ENCODE measurements around the gene ETV4. TPM values are rescaled to one million over a fixed set of nuclear protein-coding genes. Genes with fewer than 3 reads are reported as not detected.

ETV4 gene
- polyA plus RNA-seq, 1 donor from 2014 or later = 0.61 TPM

DNA sequence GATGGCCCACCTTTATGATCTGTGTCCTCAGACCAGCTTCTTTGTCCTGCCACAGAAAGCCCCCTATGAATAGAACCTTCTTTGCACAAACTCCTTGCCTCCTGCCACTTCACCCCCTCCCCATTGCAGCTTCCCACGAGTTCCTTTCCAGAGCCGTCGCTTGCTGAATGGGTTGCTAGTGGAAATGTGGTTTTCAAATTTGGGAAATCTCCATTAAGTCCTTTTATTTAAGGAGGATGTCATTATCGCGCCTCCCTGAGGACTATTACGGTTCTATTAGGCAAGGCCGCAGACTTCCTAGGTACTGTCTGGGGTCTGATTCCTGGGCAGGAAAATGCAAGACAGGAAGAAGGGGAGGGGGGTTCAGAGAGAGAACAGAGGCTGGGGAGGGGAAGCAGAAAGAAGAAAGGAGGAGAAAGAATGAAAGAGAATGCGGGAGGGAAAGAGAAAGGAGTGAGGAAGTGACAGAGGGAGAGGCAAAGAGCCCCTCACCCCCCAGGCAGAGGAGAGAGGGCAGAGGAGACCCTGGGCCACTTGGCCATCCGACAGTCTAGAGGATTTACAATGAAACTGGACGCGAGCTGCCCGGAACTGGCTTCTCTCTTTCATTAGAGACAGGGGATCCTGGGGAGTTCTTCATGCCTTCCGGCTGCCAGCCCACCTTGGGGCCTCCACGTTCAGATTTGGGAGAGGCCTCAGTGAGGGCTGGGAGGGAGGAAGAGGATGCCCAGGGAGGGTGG is 31.7 kb upstream of the ETV4 start:
- Histone ChIP-seq H3K4me3 (ENCODE audit: low read length) (no peak overlapping the region), H3K27ac (ENCODE audit: low read length) (no peak overlapping the region), H3K27me3 (ENCODE audit: insufficient read depth, low read depth, low read length) (no peaks in the 10 kb centered on the region), H3K79me2 (replicated peaks; ENCODE audit: insufficient read depth, low read length) (no peaks in the 10 kb centered on the region), H3F3A (ENCODE audit: insufficient read depth, low read length, poor library complexity, severe bottlenecking) (no peaks in the 10 kb centered on the region), H3K9ac (ENCODE audit: low read length) (no peak overlapping the region), H3K9me2 (ENCODE audit: insufficient read depth, low read length) (no peaks in the 10 kb centered on the region), H2AFZ (ENCODE audit: low read depth, low read length) (no peak overlapping the region), H4K20me1 (ENCODE audit: insufficient read depth) (no peaks in the 10 kb centered on the region), H3K4me2 (ENCODE audit: low read length) (no peak overlapping the region), H3K9me3 (ENCODE audit: low read length) (no peaks in the 10 kb centered on the region), H3K36me3 (ENCODE audit: insufficient read depth, low read length) (no peaks in the 10 kb centered on the region)
- TF ChIP-seq SMC3 (conservative IDR thresholded peaks at IDR 0.05; ENCODE audit: poor library complexity) = no peak
- TF ChIP-seq, protein P1, sequence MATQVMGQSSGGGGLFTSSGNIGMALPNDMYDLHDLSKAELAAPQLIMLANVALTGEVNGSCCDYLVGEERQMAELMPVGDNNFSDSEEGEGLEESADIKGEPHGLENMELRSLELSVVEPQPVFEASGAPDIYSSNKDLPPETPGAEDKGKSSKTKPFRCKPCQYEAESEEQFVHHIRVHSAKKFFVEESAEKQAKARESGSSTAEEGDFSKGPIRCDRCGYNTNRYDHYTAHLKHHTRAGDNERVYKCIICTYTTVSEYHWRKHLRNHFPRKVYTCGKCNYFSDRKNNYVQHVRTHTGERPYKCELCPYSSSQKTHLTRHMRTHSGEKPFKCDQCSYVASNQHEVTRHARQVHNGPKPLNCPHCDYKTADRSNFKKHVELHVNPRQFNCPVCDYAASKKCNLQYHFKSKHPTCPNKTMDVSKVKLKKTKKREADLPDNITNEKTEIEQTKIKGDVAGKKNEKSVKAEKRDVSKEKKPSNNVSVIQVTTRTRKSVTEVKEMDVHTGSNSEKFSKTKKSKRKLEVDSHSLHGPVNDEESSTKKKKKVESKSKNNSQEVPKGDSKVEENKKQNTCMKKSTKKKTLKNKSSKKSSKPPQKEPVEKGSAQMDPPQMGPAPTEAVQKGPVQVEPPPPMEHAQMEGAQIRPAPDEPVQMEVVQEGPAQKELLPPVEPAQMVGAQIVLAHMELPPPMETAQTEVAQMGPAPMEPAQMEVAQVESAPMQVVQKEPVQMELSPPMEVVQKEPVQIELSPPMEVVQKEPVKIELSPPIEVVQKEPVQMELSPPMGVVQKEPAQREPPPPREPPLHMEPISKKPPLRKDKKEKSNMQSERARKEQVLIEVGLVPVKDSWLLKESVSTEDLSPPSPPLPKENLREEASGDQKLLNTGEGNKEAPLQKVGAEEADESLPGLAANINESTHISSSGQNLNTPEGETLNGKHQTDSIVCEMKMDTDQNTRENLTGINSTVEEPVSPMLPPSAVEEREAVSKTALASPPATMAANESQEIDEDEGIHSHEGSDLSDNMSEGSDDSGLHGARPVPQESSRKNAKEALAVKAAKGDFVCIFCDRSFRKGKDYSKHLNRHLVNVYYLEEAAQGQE (IDR thresholded peaks at IDR 0.05; ENCODE audit: borderline replicate concordance) = no peak
- no peak for TF ChIP-seq EP300 (conservative IDR thresholded peaks at IDR 0.05; ENCODE audit: poor library complexity, severe bottlenecking)
- TF ChIP-seq POLR2AphosphoS5 (IDR thresholded peaks at IDR 0.05) = no peak
- TF ChIP-seq RAD21 (conservative IDR thresholded peaks at IDR 0.05) = no peak
- TF ChIP-seq TAF1 (IDR thresholded peaks at IDR 0.05; ENCODE audit: low read depth) = no peak
- TF ChIP-seq, protein P2, sequence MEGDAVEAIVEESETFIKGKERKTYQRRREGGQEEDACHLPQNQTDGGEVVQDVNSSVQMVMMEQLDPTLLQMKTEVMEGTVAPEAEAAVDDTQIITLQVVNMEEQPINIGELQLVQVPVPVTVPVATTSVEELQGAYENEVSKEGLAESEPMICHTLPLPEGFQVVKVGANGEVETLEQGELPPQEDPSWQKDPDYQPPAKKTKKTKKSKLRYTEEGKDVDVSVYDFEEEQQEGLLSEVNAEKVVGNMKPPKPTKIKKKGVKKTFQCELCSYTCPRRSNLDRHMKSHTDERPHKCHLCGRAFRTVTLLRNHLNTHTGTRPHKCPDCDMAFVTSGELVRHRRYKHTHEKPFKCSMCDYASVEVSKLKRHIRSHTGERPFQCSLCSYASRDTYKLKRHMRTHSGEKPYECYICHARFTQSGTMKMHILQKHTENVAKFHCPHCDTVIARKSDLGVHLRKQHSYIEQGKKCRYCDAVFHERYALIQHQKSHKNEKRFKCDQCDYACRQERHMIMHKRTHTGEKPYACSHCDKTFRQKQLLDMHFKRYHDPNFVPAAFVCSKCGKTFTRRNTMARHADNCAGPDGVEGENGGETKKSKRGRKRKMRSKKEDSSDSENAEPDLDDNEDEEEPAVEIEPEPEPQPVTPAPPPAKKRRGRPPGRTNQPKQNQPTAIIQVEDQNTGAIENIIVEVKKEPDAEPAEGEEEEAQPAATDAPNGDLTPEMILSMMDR (IDR thresholded peaks at IDR 0.05; ENCODE audit: poor library complexity, severe bottlenecking) = no peak
- no peak for TF ChIP-seq EZH2 (IDR thresholded peaks at IDR 0.05; ENCODE audit: borderline replicate concordance, insufficient read depth, low read length, poor library complexity, severe bottlenecking)
- no peak for TF ChIP-seq MXI1 (conservative IDR thresholded peaks at IDR 0.05; ENCODE audit: poor library complexity, severe bottlenecking)

DNA sequence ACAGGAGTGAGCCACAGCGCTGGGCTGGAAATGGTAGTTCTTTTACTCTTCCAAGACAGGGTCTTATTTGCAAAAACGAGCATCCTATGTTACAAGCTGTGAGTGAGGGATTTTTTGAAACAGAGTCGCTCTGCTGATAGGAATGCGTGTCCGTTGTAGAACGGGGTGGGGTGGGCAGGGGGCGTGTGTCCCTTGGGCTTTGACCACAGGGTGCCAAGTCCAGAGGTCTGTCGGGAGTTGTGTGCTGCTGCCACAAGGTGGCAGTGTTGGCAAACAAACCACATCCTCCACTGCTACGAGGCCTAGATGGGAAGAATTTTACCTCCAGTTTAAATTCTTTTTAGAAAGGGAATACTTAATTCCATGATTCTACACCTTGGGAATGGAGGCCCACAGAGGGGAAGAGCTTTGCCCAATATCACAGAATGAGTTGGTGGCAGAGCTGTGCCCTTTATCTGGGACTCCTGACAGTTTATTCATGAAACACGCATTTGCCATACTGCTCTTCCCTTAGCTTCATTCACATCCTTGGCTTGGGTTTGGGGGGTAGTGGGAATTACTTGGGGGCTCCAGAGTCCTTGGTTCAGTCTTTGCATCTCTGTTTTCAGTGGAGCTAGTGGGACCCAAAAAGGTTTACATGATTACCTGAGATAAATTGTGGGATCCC is 30.6 kb upstream of the ETV4 start:
- H3K27me3 ChIP-seq (ENCODE audit: insufficient read depth, low read depth, low read length) = no peaks in the 10 kb centered on the region
- H3K79me2 ChIP-seq (replicated peaks; ENCODE audit: insufficient read depth, low read length) = no peaks in the 10 kb centered on the region
- H3K9ac ChIP-seq (ENCODE audit: low read length) = no peak overlapping the region
- no peaks in the 10 kb centered on the region for H3K9me3 ChIP-seq (ENCODE audit: low read length)
- H3F3A ChIP-seq (ENCODE audit: insufficient read depth, low read length, poor library complexity, severe bottlenecking) = no peaks in the 10 kb centered on the region
- no peak overlapping the region for H3K4me2 ChIP-seq (ENCODE audit: low read length)
- no peak overlapping the region for H3K4me3 ChIP-seq (ENCODE audit: low read length)
- no peaks in the 10 kb centered on the region for H3K36me3 ChIP-seq (ENCODE audit: insufficient read depth, low read length)
- H2AFZ ChIP-seq (ENCODE audit: low read depth, low read length) = no peak overlapping the region
- H3K27ac ChIP-seq (ENCODE audit: low read length) = no peak overlapping the region
- no peaks in the 10 kb centered on the region for H3K9me2 ChIP-seq (ENCODE audit: insufficient read depth, low read length)
- H4K20me1 ChIP-seq (ENCODE audit: insufficient read depth) = no peaks in the 10 kb centered on the region
- TF ChIP-seq SMC3 (conservative IDR thresholded peaks at IDR 0.05; ENCODE audit: poor library complexity) (peak; percentile 96), RAD21 (conservative IDR thresholded peaks at IDR 0.05) (peak; percentile 96), EP300 (conservative IDR thresholded peaks at IDR 0.05; ENCODE audit: poor library complexity, severe bottlenecking) (no peak)
- TF ChIP-seq, protein P2 (IDR thresholded peaks at IDR 0.05; ENCODE audit: poor library complexity, severe bottlenecking) = peak; percentile 94

Data from neural cell (in vitro differentiated cells).